HG03469 (cell line): ENCODE data around the gene TCF7L2.

ENCODE experiments used
- ATAC-seq: cut with Tn5 transposase; IDR thresholded peaks from one replicate; pipeline ENCODE4 v1.9.1; 2021; ENCODE audit warnings: mild to moderate bottlenecking, moderate library complexity, moderate number of reproducible peaks; ENCODE audit not compliant: unreplicated experiment

TCF7L2 gene

GRCh38 chr10:112991888-112992491 is 41.9 kb downstream of the TCF7L2 start:
- no peak for ATAC-seq

- ATAC-seq, result no peak
Measured at GRCh38 chr10:112996462-112996861, 46.4 kb downstream of the TCF7L2 start.

- no peak for ATAC-seq
Measured at GRCh38 chr10:112999102-112999501, 49.1 kb downstream of the TCF7L2 start.

- ATAC-seq, result no peak
Measured at GRCh38 chr10:113000442-113000841, 50.4 kb downstream of the TCF7L2 start.

- no peak for ATAC-seq
Measured at GRCh38 chr10:113000876-113001598, 51.0 kb downstream of the TCF7L2 start.

GRCh38 chr10:113001599-113002448 is 51.8 kb downstream of the TCF7L2 start:
- no peak for ATAC-seq

- no peak for ATAC-seq
Measured at GRCh38 chr10:113002449-113002777, 52.4 kb downstream of the TCF7L2 start.

GRCh38 chr10:113003052-113003451 is 53.0 kb downstream of the TCF7L2 start:
- no peak for ATAC-seq

GRCh38 chr10:113004069-113004618 is 54.1 kb downstream of the TCF7L2 start:
- ATAC-seq, result no peak

GRCh38 chr10:113005380-113005779 is 55.3 kb downstream of the TCF7L2 start:
- no peak for ATAC-seq

- no peak for ATAC-seq
Measured at GRCh38 chr10:113006656-113007342, 56.8 kb downstream of the TCF7L2 start.

GRCh38 chr10:113007343-113007771 is 57.3 kb downstream of the TCF7L2 start:
- peak; percentile 56 for ATAC-seq

- ATAC-seq, result no peak
Measured at GRCh38 chr10:113007821-113008220, 57.8 kb downstream of the TCF7L2 start.

- no peak for ATAC-seq
Measured at GRCh38 chr10:113011592-113012374, 61.7 kb downstream of the TCF7L2 start.

- no peak for ATAC-seq
Measured at GRCh38 chr10:113015201-113015600, 65.2 kb downstream of the TCF7L2 start.

GRCh38 chr10:113017376-113017775 is 67.3 kb downstream of the TCF7L2 start:
- ATAC-seq, result no peak

GRCh38 chr10:113018034-113018433 is 68.0 kb downstream of the TCF7L2 start:
- ATAC-seq, result no peak

- no peak for ATAC-seq
Measured at GRCh38 chr10:113019096-113019495, 69.0 kb downstream of the TCF7L2 start.

- ATAC-seq, result no peak
Measured at GRCh38 chr10:113019692-113020474, 69.8 kb downstream of the TCF7L2 start.

- no peak for ATAC-seq
Measured at GRCh38 chr10:113020475-113020753, 70.4 kb downstream of the TCF7L2 start.
